ENCODE data around the gene TRAF2. TPM values are rescaled to one million over a fixed set of nuclear protein-coding genes. Genes with fewer than 3 reads are reported as not detected.

The TRAF2 gene
- total and polyA plus RNA-seq, 10 donors = 13.6 to 49.7 (median 24.3) TPM

DNA sequence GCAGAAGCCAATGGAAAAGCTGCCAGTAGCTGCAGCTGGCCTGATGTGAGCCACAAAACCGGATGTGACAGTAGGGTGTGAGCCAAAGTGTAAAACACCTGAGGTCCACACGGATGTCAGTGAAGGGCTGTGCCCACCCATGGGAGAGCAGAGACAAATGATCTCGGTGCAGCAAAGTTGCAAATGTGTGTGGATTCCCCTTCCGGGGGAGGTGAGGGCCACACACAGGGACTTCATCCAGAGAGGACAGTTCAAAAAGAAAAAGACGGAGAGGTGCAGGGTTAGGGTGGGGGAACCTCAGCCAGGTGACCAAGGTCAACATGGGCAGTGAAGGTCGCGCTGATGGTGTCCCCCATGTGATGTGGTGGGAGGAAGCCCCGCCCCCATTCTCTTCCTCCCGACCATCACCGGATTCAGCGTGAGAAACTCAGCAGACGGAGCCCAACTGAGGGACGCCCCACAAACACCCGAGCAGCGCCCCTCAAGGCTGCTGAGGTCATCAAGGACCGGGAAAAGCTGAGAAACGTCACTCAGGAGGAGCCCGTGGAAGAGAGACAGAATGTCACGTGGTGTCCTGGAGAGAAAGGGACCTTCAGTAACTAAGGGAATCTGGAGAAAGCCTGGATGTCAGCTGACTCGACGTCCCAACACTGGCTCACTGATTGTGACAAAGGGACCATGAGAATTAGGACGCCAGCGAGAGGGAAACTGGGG lies 79.6 kb downstream of the TRAF2 start:
- H3K4me3 ChIP-seq = peak overlapping the region in 2 of 8 donors; percentile 0 to 38
- no peak for DNase-seq
- WGBS, 5 donors = 13 to 23% (median 19%) methylated on average over 23 of the region's 23 CpGs
- peak overlapping the region in 7 of 8 donors; percentile 8 to 69 (median 53) for H3K27ac ChIP-seq
- TF ChIP-seq POLR2A (IDR thresholded peaks at IDR 0.05) (no peak), POLR2AphosphoS5 (IDR thresholded peaks at IDR 0.05) (peak in 1 of 3 donors; percentile 28)
- no peaks in the 10 kb centered on the region for H3K36me3 ChIP-seq
- peaks cover 0 to 4% (median 0%) of the 10 kb centered on the region in 7 donors for H3K27me3 ChIP-seq (replicated peaks in 1 of 7)
- H3K9me3 ChIP-seq = no peaks in the 10 kb centered on the region
- intact Hi-C loops (cut with DNase I; ENCODE audit: low total_unique reads) = no loop called here
- H3K4me1 ChIP-seq = peaks cover 9 to 54% (median 37%) of the 10 kb centered on the region in 6 donors

DNA sequence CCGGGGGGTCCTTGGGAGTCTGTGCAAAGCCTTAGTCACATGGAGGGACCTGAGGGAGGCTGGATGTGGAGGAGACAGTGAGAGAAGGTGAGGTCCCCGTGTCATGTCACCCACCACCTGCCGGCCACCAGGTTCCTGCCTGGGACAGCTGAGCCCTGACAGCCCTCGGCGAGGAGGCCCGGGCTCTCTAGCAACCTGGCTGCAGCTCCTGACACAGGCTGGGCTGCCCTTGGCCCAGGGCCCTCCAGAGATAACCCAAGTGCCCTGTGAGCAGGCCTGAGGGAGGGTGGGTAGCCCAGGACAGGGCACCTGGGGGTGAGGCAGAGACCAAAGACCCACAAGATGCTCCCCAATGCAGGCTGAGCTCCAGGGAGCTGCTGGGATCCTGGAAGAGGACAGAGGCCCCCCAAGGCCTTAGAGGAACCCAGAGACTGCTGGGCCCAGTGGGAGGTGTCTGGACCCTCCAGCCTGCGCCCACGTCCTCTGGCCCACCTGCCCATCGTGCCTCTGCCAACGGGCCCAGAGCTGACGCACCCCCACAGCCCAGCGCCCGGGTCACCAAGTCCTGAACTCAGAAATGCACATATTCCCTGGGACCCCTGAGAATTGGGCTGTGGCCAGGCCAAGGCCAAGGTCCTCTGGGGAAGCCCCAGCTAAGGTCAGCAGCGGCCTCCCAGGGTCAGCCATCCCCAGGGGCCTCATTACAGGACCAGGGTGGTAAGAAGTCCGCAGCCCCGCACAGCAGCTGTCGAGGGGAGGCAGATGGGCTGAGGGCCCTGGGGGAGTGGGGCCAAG lies 82.2 kb downstream of the TRAF2 start:
- no peak for TF ChIP-seq POLR2A (IDR thresholded peaks at IDR 0.05)
- TF ChIP-seq CTCF (IDR thresholded peaks at IDR 0.05 in 8 of 11, conservative IDR thresholded peaks at IDR 0.05 in 3 of 11) = no peak
- TF ChIP-seq POLR2AphosphoS5 (IDR thresholded peaks at IDR 0.05) = no peak
- peaks cover 0 to 4% (median 0%) of the 10 kb centered on the region in 7 donors for H3K27me3 ChIP-seq (replicated peaks in 1 of 7)
- no peak overlapping the region for H3K4me3 ChIP-seq
- no peaks in the 10 kb centered on the region for H3K9me3 ChIP-seq
- no peak overlapping the region for H3K27ac ChIP-seq
- intact Hi-C loops (cut with DNase I; ENCODE audit: low total_unique reads) = no loop called here
- 69 to 92% (median 81%) methylated on average over 11 to 17 of the region's 17 CpGs for WGBS, 5 donors
- no peaks in the 10 kb centered on the region for H3K36me3 ChIP-seq
- no peak for DNase-seq
- peaks cover 10 to 52% (median 39%) of the 10 kb centered on the region in 6 donors for H3K4me1 ChIP-seq

GRCh38 chr9:136969150-136969549 lies 82.8 kb downstream of the TRAF2 start:
- no peak for DNase-seq
- intact Hi-C loops (cut with DNase I; ENCODE audit: low total_unique reads) = no loop called here
- WGBS, 5 donors = 84 to 95% (median 87%) methylated on average over 12 to 17 of the region's 17 CpGs
- H3K9me3 ChIP-seq = no peaks in the 10 kb centered on the region
- H3K27me3 ChIP-seq (replicated peaks in 1 of 7) = peaks cover 0 to 4% (median 0%) of the 10 kb centered on the region in 7 donors
- peaks cover 10 to 55% (median 40%) of the 10 kb centered on the region in 6 donors for H3K4me1 ChIP-seq
- no peak overlapping the region for H3K27ac ChIP-seq
- peak in 2 of 3 donors; percentile 33 to 37 for TF ChIP-seq POLR2AphosphoS5 (IDR thresholded peaks at IDR 0.05)
- no peak for TF ChIP-seq CTCF (IDR thresholded peaks at IDR 0.05 in 8 of 11, conservative IDR thresholded peaks at IDR 0.05 in 3 of 11)
- H3K4me3 ChIP-seq = no peak overlapping the region
- H3K36me3 ChIP-seq = no peaks in the 10 kb centered on the region

DNA sequence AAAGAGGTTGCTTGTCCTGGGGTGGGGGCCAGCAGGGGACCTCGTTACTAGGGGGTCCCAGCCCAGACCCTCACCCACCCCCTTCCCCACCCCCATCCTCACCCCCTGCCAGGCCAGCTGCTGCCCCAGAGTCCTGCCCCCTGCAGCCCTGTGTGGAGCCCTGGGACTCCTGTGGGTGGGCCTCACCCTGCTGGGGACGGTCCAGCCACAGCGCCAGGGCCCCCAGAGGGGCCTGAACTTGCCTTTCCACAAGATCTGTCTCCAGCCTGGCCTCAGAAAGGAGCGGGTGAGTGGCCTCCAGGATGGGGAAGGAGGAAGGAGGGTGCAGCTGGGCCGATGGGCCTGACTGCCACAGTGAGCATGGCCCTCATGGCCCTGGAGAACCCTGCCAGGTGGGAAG lies 83.5 kb downstream of the TRAF2 start:
- H3K4me3 ChIP-seq = no peak overlapping the region
- H3K27me3 ChIP-seq (replicated peaks in 1 of 7) = peaks cover 0 to 4% (median 0%) of the 10 kb centered on the region in 7 donors
- 58 to 77% (median 72%) methylated on average over 3 to 5 of the region's 5 CpGs for WGBS, 5 donors
- intact Hi-C loops (cut with DNase I; ENCODE audit: low total_unique reads) = no loop called here
- DNase-seq = no peak
- H3K27ac ChIP-seq = no peak overlapping the region
- no peaks in the 10 kb centered on the region for H3K36me3 ChIP-seq
- no peaks in the 10 kb centered on the region for H3K9me3 ChIP-seq
- TF ChIP-seq POLR2A (IDR thresholded peaks at IDR 0.05) (no peak), CTCF (IDR thresholded peaks at IDR 0.05 in 8 of 11, conservative IDR thresholded peaks at IDR 0.05 in 3 of 11) (no peak), POLR2AphosphoS5 (IDR thresholded peaks at IDR 0.05) (no peak)
- peaks cover 10 to 55% (median 38%) of the 10 kb centered on the region in 6 donors for H3K4me1 ChIP-seq

All from spleen (tissue), 11 donors.